Dedifferentiated amniotic fluid mesenchymal stem cell (primary cell): ENCODE data around the gene TVP23B.
"Not testable (repeated sequence)": the region's sequence is repeated elsewhere in the genome, so short reads cannot be mapped to it uniquely, and the experiment has no call there.

Experiments
- DNase-seq: peaks from one replicate; pipeline ENCODE4 v3.0.0-alpha.2; 2016; ENCODE audit errors: extremely low spot score

Gene TVP23B

DNA sequence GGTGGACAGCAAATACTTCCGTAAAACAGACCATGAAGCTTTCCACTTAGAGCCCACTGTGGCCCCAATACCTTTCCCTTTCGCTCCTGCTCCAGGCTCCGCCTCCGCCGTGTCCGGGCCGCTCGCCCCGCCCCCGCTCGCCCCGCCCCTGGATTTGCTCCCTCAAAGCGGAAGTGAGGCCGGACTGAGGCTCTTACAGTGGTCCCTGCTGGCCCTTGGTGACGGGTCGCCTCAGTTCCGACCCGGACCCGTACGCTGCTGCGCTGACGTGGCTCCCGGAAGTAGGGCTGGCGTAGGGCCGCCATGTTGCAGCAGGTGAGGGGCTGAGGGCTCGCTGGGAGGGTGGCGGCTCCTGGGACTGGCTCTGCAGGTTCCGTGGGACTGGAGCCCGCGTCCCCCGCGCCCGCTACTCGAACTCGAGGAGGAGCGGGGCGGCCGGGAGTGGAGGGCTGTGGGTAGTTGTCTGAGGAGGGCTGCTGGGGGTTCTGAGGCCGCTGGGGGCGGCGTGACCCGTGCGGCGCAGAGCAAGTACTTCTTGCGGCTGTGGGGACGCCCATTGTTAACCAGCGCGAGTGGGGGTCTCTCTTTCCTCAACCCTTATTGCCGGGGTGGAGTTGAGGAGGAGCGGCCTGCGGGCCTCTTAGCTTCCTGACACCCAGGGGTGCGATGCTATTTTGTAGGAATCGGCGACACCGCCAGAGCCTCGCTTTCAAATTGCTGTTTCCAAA is at the start of gene TVP23B:
Gene TVP23B, plus strand, starts transcription at position 193 of the 728 bp plus-strand sequence. Its CDS starts 111 bp downstream, at position 304.
- peak; percentile 90 for DNase-seq

DNA sequence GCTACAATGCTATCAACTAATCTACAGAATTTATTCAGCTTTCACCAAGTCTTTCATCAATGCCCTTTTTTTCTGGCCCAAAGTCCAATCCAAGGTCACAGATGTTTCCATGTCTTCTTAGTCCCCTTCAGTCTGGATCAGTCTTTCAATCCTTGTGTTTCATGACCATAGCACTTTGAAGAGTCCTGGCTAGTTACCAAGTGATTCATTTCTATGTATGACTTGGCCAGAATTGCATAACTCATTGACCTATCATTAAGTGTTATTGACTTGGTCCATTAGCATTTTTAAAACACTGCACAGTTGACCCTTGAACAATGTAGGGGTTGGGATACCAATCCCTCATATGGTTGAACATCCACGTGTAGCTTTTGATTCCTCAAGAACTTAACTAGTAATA is 48.5 kb upstream of the TVP23B start:
- DNase-seq = not testable (repeated sequence)

- not testable (repeated sequence) for DNase-seq
Observed at GRCh38 chr17:18733350-18733749, 47.6 kb upstream of the TVP23B start.

- not testable (repeated sequence) for DNase-seq
Observed at GRCh38 chr17:18739616-18740391, 41.2 kb upstream of the TVP23B start.

DNA sequence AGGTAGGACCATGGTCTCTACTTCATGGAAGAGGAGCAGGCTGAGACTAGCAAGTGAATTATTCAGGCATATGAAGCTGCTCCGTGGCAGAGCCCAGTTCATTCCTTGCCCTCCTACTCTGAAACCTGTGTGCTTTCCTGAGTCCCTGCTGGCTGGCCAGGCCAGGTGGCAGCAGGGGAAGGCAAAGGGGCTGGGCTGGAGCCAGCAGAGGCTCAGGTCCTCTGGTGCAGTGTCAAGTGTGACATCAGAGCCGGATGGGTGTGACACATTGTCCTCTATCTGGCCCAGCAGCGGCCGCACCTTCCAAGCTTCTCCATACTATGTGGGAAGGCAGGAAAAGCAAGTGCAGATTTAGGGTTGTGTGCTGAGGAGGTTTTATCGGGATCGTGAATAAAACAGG is 39.8 kb upstream of the TVP23B start:
- not testable (repeated sequence) for DNase-seq

DNA sequence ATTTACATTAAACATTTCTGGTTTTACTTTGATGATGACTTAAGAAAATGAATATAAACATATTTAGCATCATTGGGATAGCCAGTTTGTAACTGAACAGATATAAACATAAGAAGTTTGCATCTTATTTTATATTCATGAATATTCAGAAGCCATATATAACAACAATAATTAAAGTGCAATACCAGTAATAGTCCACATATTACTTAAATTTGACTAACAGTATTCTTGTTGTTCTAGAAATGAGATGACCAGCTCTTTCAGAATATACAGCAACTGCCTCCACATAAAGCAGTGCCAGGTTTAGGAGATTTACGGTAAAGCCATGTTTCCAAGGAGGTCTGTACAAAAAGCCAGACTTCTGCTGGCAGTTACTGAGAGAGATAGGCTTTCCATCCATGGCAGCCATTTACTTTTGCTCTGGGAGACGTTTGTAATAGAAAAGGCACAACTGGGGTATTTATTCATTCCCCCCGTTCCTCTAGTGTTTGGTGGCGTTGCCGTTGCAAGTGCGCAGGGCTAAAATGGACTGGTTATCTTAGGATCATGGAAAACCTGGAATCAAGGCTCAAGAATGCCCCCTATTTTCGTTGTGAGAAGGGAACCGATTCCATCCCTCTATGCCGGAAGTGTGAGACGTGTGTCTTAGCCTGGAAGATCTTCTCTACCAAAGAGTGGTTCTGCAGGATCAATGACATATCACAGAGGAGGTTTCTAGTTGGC is 37.1 kb upstream of the TVP23B start, which contains the start of gene FBXW10:
Gene FBXW10, plus strand, starts transcription at position 356 of the 723 bp plus-strand sequence. Its CDS starts 191 bp downstream, at position 547.
- DNase-seq = not testable (repeated sequence)

DNA sequence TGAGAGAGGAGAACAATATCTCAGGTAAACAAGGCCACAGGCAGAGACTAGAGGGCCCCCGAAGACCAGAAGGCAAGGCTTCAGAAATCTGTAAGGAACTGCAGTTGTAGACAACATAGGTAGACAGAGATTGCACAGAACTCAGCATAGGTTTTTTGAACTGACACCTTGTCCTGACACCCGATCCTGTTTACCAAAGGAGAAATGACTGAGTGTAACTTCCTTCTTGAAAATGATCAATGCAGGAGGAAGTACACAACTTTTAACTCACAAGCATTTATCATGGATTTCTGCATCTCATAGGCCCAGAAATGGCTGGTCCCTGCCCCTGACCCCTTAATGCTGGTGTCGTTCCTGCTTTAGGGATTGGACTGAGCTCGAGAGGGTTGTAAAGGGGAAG is 36.3 kb upstream of the TVP23B start:
- DNase-seq = not testable (repeated sequence)

GRCh38 chr17:18746551-18746950 is 34.4 kb upstream of the TVP23B start:
- DNase-seq = not testable (repeated sequence)

GRCh38 chr17:18747501-18747900 is 33.5 kb upstream of the TVP23B start:
- not testable (repeated sequence) for DNase-seq

- DNase-seq = not testable (repeated sequence)
Observed at GRCh38 chr17:18750242-18750641, 30.7 kb upstream of the TVP23B start.

DNA sequence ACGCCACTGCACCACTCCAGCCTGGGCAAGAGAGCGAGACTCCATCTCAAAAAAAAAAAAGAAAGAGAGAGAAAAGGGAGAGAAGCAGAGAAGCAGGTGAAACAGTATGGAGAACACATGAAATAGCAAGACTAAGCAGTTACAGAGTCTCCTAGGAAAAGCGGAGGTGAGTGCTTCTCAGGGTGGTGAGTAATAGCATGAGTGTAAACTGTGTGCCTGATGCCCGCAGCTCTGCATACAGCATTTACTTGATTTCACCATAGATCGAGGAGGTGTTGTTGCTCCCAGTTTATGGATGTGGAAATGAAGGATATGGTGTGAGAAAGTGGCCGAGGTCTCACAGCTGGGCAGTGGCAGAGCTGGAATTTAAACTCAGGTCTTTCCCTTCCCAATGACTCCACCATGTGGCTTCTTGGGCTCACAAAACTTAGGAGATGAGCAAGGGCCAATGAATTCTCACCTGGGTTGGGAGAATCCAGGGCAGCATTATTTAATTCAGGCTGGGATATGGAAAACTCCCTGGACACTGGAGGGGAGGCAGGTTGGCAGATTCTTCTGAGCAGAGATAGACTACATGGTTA is 27.1 kb upstream of the TVP23B start:
- not testable (repeated sequence) for DNase-seq

GRCh38 chr17:18755969-18756368 is 25.0 kb upstream of the TVP23B start:
- DNase-seq = not testable (repeated sequence)

- DNase-seq = not testable (repeated sequence)
Observed at GRCh38 chr17:18757368-18758044, 23.5 kb upstream of the TVP23B start.

DNA sequence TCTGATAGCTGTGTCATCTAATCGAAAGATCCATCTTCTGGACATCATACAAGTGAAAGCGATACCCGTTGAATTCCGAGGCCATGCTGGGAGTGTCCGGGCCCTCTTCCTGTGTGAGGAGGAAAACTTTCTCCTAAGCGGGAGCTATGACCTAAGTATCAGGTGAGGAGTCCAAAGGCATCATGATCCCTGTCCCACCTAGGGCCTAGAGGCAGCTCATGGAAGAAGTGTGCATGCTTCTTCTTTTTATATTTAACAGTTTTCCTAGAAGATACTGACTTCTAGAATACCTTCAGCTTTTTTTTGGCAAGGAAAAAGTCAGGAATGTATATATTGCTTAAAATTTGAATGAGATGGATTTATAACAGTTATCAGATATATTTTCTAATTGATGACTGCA is 22.6 kb upstream of the TVP23B start:
- not testable (repeated sequence) for DNase-seq

DNA sequence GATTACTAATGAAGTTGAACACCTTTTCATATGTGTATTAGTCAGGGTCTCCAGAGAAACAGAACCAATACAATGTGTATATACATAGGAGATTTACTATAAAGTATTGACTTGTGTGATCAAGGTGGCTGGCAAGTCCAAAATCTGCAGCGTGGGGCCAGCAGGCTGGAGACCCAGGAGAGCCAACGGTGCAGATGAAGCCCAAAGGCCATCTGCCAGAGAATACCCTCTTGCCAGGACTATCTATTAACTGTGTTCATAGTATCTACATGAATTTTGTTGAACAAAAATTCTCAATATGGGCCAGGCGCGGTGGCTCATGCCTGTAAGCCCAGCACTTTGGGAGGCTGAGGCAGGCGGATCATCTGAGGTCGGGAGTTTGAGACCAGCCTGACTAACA is 20.8 kb upstream of the TVP23B start:
- not testable (repeated sequence) for DNase-seq

DNA sequence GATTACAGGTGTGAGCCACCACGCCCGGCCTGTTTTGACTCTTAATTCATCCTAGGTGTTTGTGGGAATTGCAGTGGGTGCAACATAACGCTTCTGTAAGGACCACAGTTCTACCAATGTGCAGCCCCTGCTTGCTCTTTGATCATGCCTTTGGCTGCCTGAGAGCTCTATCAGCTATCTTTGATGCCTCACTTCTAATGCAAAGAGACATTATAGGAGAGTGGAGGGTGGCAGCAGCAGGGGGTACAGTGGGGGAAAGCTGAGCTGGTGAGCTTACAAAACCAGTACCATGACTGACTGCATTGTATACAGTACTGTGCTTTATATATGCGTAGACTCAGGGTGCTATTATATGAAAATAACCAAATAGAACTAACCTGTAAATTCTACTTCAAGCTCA is 10.4 kb upstream of the TVP23B start:
- DNase-seq = not testable (repeated sequence)

GRCh38 chr17:18771066-18771465 is 9.9 kb upstream of the TVP23B start:
- not testable (repeated sequence) for DNase-seq

GRCh38 chr17:18772471-18772870 is 8.5 kb upstream of the TVP23B start:
- no peak for DNase-seq

GRCh38 chr17:18781805-18782204 is 822 bp downstream of the TVP23B start:
- not testable (repeated sequence) for DNase-seq

DNA sequence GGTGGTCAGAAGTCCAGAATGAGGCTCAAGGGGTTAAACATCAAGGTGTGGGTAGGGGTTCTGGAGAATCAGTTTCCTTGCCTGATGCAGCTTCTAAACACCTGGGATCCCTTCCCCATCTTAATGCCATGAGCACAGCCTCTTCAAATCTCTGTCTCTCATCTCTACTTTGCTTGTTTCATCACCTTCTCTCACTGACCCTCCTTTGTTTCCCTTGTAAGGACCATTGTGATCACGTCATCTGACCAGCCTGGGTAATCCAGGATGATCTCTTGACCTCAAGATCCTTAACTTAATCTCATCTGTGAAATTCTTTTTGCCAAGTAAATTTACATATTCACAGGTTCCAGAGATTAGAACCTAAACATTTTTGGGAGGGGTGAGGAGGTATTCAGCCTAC is 5.0 kb downstream of the TVP23B start:
- DNase-seq = not testable (repeated sequence)

- DNase-seq = not testable (repeated sequence)
Observed at GRCh38 chr17:18786890-18787289, 5.9 kb downstream of the TVP23B start.
